K562 (cell line): ENCODE results near the gene SLC7A4. TPM values are rescaled to one million over a fixed set of nuclear protein-coding genes. Genes with fewer than 3 reads are reported as not detected.
A peak's percentile ranks its signal among the peaks of the same experiment; 100 is the strongest.

Experiments used
- ATAC-seq: fragments of 200-7000 bp; cut with Tn5 transposase; 3 replicates; pipeline ENCODE4 v1.9.1; 2020; ENCODE audit warnings: moderate library complexity
- BruUV-seq: library from RNA; stranded (reverse); fragments of 400-500 nt; replicated peaks from 2 replicates; lab custom pipeline; 2021; lab: Mats Ljungman, UMichigan
- CTCF ChIA-PET: fragments of 300-600 bp; formaldehyde crosslinking; extraction: SDS; loops from one replicate; lab custom pipeline; 2021; ENCODE audit warnings: low intra/inter-chr PET ratio; lab: Yijun Ruan, JAX
- POLR2A ChIA-PET: fragments of 300-600, 350-650 bp; sonication (Branson Sonifier 250); formaldehyde crosslinking; extraction: SDS; loops from one replicate; lab custom pipeline; 2021; ENCODE audit warnings: antibody characterized with exemption, inconsistent platforms; lab: Yijun Ruan, JAX
- DNase-seq, 4 experiments: peaks; one replicate each; pipeline versions ENCODE4 v3.0.0 to v3.0.0-alpha.2; 2011 to 2018; ENCODE audit warnings: low spot score in 3 of 4, mixed read lengths in 3 of 4; ENCODE audit errors: extremely low read depth in 1 of 4
- FAIRE-seq: peaks from 2 replicates; lab custom pipeline; 2011; peaks lifted over from hg19 to GRCh38; lab: Jason Lieb, UNC
- H2AFZ ChIP-seq: 2 replicates; pipeline ENCODE4 v1.6.0; 2011; ENCODE audit warnings: low read depth, low read length, control low read depth, inconsistent platforms
- H3K27ac ChIP-seq: fragments of 200-600 bp; 3 replicates; pipeline ENCODE4 v1.8.0; 2011; ENCODE audit warnings: low read depth, mild to moderate bottlenecking, control low read depth, inconsistent platforms, low read length, moderate library complexity, mixed read lengths; ENCODE audit errors: extremely low read depth
- H3K27me3 ChIP-seq, 2 experiments: fragments of 300-600 bp in 1 of 2; 2 replicates in 1 of 2; 3 replicates in 1 of 2; pipeline versions ENCODE4 v1.6.0 to v1.8.0; 2011; ENCODE audit warnings: inconsistent platforms in 2 of 2, low read length in 2 of 2, mild to moderate bottlenecking in 1 of 2, mixed read lengths in 1 of 2, moderate library complexity in 1 of 2; ENCODE audit not compliant: control insufficient read depth in 2 of 2, insufficient read depth in 2 of 2
- H3K36me3 ChIP-seq: fragments of 300-600 bp; 3 replicates; pipeline ENCODE4 v1.8.0; 2011; ENCODE audit warnings: mild to moderate bottlenecking, low read length, inconsistent platforms; ENCODE audit not compliant: control insufficient read depth, insufficient read depth
- H3K4me1 ChIP-seq, 2 experiments: fragments of 200-600 bp in 1 of 2; replicated peaks in 1 of 2; 2 replicates in 1 of 2; 3 replicates in 1 of 2; pipeline versions ENCODE4 v1.5.1 to v1.8.0; 2011; ENCODE audit warnings: inconsistent platforms in 2 of 2, low read length in 2 of 2, mild to moderate bottlenecking in 1 of 2, mixed read lengths in 1 of 2, moderate library complexity in 1 of 2; ENCODE audit not compliant: control insufficient read depth in 2 of 2, insufficient read depth in 2 of 2
- H3K4me2 ChIP-seq: 2 replicates; pipeline ENCODE4 v1.6.1; 2011; ENCODE audit warnings: low read length, control low read depth, inconsistent platforms, mixed read lengths; ENCODE audit not compliant: insufficient read depth
- H3K4me3 ChIP-seq: fragments of 200-600 bp; sonication (generic), shearing (Covaris generic); 2 replicates; pipeline ENCODE4 v1.5.1; 2016; ENCODE audit warnings: control low read depth, inconsistent platforms
- H3K79me2 ChIP-seq: fragments of 200-600 bp; 3 replicates; pipeline ENCODE4 v1.8.0; 2011; ENCODE audit warnings: low read length, inconsistent platforms; ENCODE audit not compliant: control insufficient read depth, insufficient read depth
- H3K9ac ChIP-seq, 2 experiments: 2 replicates each; pipeline versions ENCODE4 v1.6.0 to v1.6.1; 2011; ENCODE audit warnings: low read depth in 2 of 2, low read length in 2 of 2, control low read depth in 1 of 2, inconsistent platforms in 1 of 2, mild to moderate bottlenecking in 1 of 2, mixed read lengths in 1 of 2; ENCODE audit not compliant: insufficient read depth in 1 of 2
- H3K9me1 ChIP-seq: one replicate; pipeline ENCODE4 v1.6.0; 2011; ENCODE audit warnings: inconsistent platforms, mild to moderate bottlenecking, low read length, moderate library complexity; ENCODE audit not compliant: control insufficient read depth, insufficient read depth
- H3K9me3 ChIP-seq: replicated peaks from 2 replicates; pipeline ENCODE4 v1.5.1; 2011; ENCODE audit warnings: low read depth, low read length, inconsistent platforms; ENCODE audit not compliant: control insufficient read depth, insufficient read depth
- H4K20me1 ChIP-seq: replicated peaks from 2 replicates; pipeline ENCODE4 v1.6.1; 2011; ENCODE audit warnings: low read length, inconsistent platforms, mixed read lengths; ENCODE audit not compliant: control insufficient read depth, insufficient read depth
- BRD9 ChIP-seq: fragments of 450-650 bp; IDR thresholded peaks from 2 replicates; pipeline ENCODE4 v1.6.1; 2018; ENCODE audit warnings: low read depth; ENCODE audit not compliant: partially characterized antibody
- E4F1 ChIP-seq: fragments of 250-450 bp; sonication (Bioruptor Pico); IDR thresholded peaks from 2 replicates; pipeline ENCODE4 v1.5.0; 2021; ENCODE audit warnings: mild to moderate bottlenecking, borderline replicate concordance
- FOXA3 ChIP-seq, 2 experiments: fragments of 450-650 bp in 1 of 2; sonication (generic) in 1 of 2; formaldehyde crosslinking; IDR thresholded peaks in 1 of 2; conservative IDR thresholded peaks in 1 of 2; 2 replicates each; pipeline versions ENCODE4 v1.4.0 to v1.8.0; 2020 to 2022; ENCODE audit warnings: mild to moderate bottlenecking in 2 of 2, missing genetic modification reagents in 1 of 2
- HOXB6 ChIP-seq: fragments of 250-450 bp; sonication (Bioruptor Pico); IDR thresholded peaks from 2 replicates; pipeline ENCODE4 v1.5.1; 2022; ENCODE audit warnings: mild to moderate bottlenecking, borderline replicate concordance
- IRF2 ChIP-seq: sonication (generic); formaldehyde crosslinking; IDR thresholded peaks from 2 replicates; pipeline ENCODE4 v1.8.1; 2022; ENCODE audit warnings: mild to moderate bottlenecking, missing genetic modification reagents
- RB1 ChIP-seq: fragments of 450-650 bp; IDR thresholded peaks from 2 replicates; pipeline ENCODE4 v1.6.1; 2017; ENCODE audit warnings: low read depth, mild to moderate bottlenecking
- SP2 ChIP-seq: IDR thresholded peaks from 2 replicates; pipeline ENCODE4 v1.6.1; 2011; ENCODE audit warnings: mild to moderate bottlenecking, low read depth, low read length, moderate library complexity; ENCODE audit not compliant: poor library complexity, severe bottlenecking; ENCODE audit errors: extremely low read depth
- SREBF1 ChIP-seq: fragments of 150-350 bp; IDR thresholded peaks from 2 replicates; pipeline ENCODE4 v1.6.1; 2014; ENCODE audit warnings: antibody characterized with exemption, low read depth, low read length, borderline replicate concordance
- ZNF263 ChIP-seq: sonication (generic); formaldehyde crosslinking; IDR thresholded peaks from 2 replicates; pipeline ENCODE4 v1.8.0; 2022; ENCODE audit warnings: mild to moderate bottlenecking, missing genetic modification reagents, borderline replicate concordance
- ZNF699 ChIP-seq: fragments of 250-450 bp; sonication (Bioruptor Pico); IDR thresholded peaks from 2 replicates; pipeline ENCODE4 v1.8.0; 2021; ENCODE audit warnings: mild to moderate bottlenecking, moderate library complexity; ENCODE audit not compliant: insufficient replicate concordance
- ZNF778 ChIP-seq: fragments of 450-650 bp; formaldehyde crosslinking; IDR thresholded peaks from 2 replicates; pipeline ENCODE4 v1.4.0; 2020; ENCODE audit warnings: mild to moderate bottlenecking, moderate library complexity
- WGBS: fragments of 100-300 bp; shearing (Covaris generic); methylation state at CpG from one replicate; pipeline ENCODE4 v1.1.6; 2016; ENCODE audit warnings: low coverage, mixed read lengths; ENCODE audit not compliant: insufficient coverage; ENCODE audit errors: missing lambda C conversion rate; 5-methylcytosine and 5-hydroxymethylcytosine counted together
- in situ Hi-C: fragments of 300-500 bp; cut with MboI; formaldehyde crosslinking; loops from 4 replicates; pipeline ENCODE4 v1.15.0; 2018; ENCODE audit warnings: inconsistent platforms, mixed read lengths
- intact Hi-C: fragments of 100-400 bp; cut with micrococcal nuclease; formaldehyde crosslinking; loops from 2 replicates; pipeline ENCODE4 v1.14.2; 2022
- polyA plus RNA-seq, 8 experiments: library from polyadenylated mRNA; depleted of rRNA in 4 of 8; stranded (reverse) in 5 of 8; unstranded in 3 of 8; fragments of >200 nt; fragmentation: Nextera tagmentation in 2 of 8; fragmentation: Illumina TruSeq in 1 of 8; extraction: Ambion mirVana in 2 of 8; extraction: Trizol in 1 of 8; gene quantifications; 2 replicates each; pipeline versions ENCODE4 v1.2.1 to v1.2.3, GENCODE V29; 2011 to 2014; ENCODE audit warnings: inconsistent platforms in 1 of 8, missing spikeins in 1 of 8
- total RNA-seq, 7 experiments: library from RNA; depleted of rRNA in 6 of 7; stranded (reverse); fragments of >200 nt in 6 of 7; fragmentation: Illumina TruSeq in 2 of 7; extraction: Trizol in 2 of 7; gene quantifications; 2 replicates each; pipeline versions ENCODE4 v1.2.1 to v1.2.3, GENCODE V29; 2011 to 2021; ENCODE audit warnings: low replicate concordance in 1 of 7
- TF ChIP-seq, protein P1 (sequence below): sonication (generic); formaldehyde crosslinking; IDR thresholded peaks from 2 replicates; pipeline ENCODE4 v1.8.0; 2023; ENCODE audit warnings: mild to moderate bottlenecking, missing genetic modification reagents
- TF ChIP-seq, protein P2 (sequence below): fragments of 250-450 bp; sonication (Bioruptor Pico); IDR thresholded peaks from 2 replicates; pipeline ENCODE4 v1.8.0; 2021; ENCODE audit warnings: borderline replicate concordance, mild to moderate bottlenecking, moderate library complexity; ENCODE audit not compliant: poor library complexity, severe bottlenecking
- TF ChIP-seq, protein P3 (sequence below): fragments of 450-650 bp; formaldehyde crosslinking; IDR thresholded peaks from 2 replicates; pipeline ENCODE4 v1.4.0; 2022; ENCODE audit warnings: missing genetic modification characterization

The SLC7A4 gene
- total and polyA plus RNA-seq, 9 of the 15 experiments (the other 6 are each of a cell fraction or from before 2014, with no cell fraction given) = not detected

DNA sequence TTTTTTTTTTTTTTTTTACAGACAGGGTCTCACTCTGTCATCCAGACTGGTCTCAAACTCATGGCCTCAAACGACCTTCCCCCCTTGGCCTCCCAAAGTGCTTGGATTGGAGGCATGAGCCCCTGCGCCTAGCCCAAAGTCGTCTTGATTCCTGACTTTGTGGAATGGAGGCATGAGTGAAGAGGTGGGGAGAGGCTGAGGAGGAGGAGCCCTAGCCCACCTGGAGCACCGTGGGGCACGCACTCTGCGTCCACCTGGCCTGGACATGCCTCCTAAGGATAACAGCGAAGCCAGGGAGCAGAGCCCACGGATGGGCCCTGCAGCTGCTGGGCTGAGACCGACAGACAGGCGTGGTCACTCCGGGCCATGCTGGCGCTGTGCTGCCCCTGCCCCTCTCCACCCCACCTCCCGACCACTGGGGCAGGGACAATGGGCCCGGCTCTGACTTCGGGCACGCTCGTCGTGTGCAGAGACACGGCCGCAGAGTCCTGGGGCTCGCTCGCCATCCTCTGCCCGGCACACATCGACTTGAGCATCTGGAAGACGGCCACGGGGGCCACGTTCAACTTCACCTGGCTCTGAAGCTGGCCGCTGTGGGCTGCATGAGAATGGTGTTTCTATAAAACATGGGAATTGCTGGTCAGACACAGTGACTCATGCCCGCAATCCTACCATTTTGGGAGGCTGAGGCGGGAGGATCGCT lies 48.2 kb upstream of the SLC7A4 start:
- no peaks in the 10 kb centered on the region for H3K79me2 ChIP-seq
- no TSS peak for BruUV-seq
- H3K27me3 ChIP-seq = peaks cover 49 to 63% of the 10 kb centered on the region in 2 experiments
- intact Hi-C loops (no loop called here), in situ Hi-C loops (no loop called here)
- H3K9me1 ChIP-seq = no peaks in the 10 kb centered on the region
- FAIRE-seq (no peak), ATAC-seq (peak; percentile 13), DNase-seq (peak in 1 of 4 experiments; percentile 42)
- no peak overlapping the region for H3K27ac ChIP-seq
- no peaks in the 10 kb centered on the region for H3K36me3 ChIP-seq
- no peaks in the 10 kb centered on the region for H3K9me3 ChIP-seq
- ChIA-PET POLR2A (interaction anchor here (0.5 to 2.5 kb wide), 6 partner anchors 9 to 53 kb away, joined by 3 to 15 read pairs (median 4); no protein-coding TSS in a partner anchor), CTCF (no interaction called here)
- H2AFZ ChIP-seq = no peak overlapping the region
- no peak overlapping the region for H3K4me3 ChIP-seq
- H4K20me1 ChIP-seq = peaks cover 9% of the 10 kb centered on the region
- peak overlapping the region in 1 of 2 experiments; percentile 2; a peak in 1 of 4 replicates for H3K9ac ChIP-seq
- WGBS = 29% methylated on average over 31 of the region's 31 CpGs
- H3K4me2 ChIP-seq = no peak overlapping the region
- peaks cover 0 to 25% of the 10 kb centered on the region in 2 experiments; a peak in 2 of 5 replicates for H3K4me1 ChIP-seq
- TF ChIP-seq ZNF263 (CRISPR knock-in tag) (peak; percentile 94), SP2 (no peak), E4F1 (CRISPR knock-in tag) (no peak), FOXA3 (CRISPR knock-in tag; conservative IDR thresholded peaks at IDR 0.05 in 1 of 2, IDR thresholded peaks at IDR 0.05 in 1 of 2) (0 out of 4 replicates have a peak, but pooled peaks of 1 of the 2 experiments have one; percentile 17), ZNF699 (peak; percentile 52), BRD9 (no peak), RB1 (peak; percentile 31; the same call in 1 of the 2 replicates), IRF2 (CRISPR knock-in tag) (0 out of 2 replicates have a peak, but pooled peaks have one; percentile 68), HOXB6 (CRISPR knock-in tag) (0 out of 2 replicates have a peak, but pooled peaks have one; percentile 30), SREBF1 (0 out of 2 replicates have a peak, but pooled peaks have one; percentile 39), ZNF778 (CRISPR knock-in tag) (no peak)
- TF ChIP-seq, protein P1, sequence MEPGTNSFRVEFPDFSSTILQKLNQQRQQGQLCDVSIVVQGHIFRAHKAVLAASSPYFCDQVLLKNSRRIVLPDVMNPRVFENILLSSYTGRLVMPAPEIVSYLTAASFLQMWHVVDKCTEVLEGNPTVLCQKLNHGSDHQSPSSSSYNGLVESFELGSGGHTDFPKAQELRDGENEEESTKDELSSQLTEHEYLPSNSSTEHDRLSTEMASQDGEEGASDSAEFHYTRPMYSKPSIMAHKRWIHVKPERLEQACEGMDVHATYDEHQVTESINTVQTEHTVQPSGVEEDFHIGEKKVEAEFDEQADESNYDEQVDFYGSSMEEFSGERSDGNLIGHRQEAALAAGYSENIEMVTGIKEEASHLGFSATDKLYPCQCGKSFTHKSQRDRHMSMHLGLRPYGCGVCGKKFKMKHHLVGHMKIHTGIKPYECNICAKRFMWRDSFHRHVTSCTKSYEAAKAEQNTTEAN = no peak
- TF ChIP-seq, protein P2, sequence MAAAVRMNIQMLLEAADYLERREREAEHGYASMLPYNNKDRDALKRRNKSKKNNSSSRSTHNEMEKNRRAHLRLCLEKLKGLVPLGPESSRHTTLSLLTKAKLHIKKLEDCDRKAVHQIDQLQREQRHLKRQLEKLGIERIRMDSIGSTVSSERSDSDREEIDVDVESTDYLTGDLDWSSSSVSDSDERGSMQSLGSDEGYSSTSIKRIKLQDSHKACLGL (CRISPR knock-in tag) = peak; percentile 15
- TF ChIP-seq, protein P3, sequence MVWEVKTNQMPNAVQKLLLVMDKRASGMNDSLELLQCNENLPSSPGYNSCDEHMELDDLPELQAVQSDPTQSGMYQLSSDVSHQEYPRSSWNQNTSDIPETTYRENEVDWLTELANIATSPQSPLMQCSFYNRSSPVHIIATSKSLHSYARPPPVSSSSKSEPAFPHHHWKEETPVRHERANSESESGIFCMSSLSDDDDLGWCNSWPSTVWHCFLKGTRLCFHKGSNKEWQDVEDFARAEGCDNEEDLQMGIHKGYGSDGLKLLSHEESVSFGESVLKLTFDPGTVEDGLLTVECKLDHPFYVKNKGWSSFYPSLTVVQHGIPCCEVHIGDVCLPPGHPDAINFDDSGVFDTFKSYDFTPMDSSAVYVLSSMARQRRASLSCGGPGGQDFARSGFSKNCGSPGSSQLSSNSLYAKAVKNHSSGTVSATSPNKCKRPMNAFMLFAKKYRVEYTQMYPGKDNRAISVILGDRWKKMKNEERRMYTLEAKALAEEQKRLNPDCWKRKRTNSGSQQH (CRISPR knock-in tag) = no peak
